Type B pancreatic cell (in vitro differentiated cells): ENCODE data around the gene TARBP2. TPM values are rescaled to one million over a fixed set of nuclear protein-coding genes. Genes with fewer than 3 reads are reported as not detected.

Experiments used
- DNase-seq: peaks from one replicate; pipeline ENCODE4 v3.0.0; 2021; ENCODE audit warnings: mixed read lengths; ENCODE audit not compliant: unreplicated experiment; ENCODE audit errors: extremely low spot score
- H3K27ac Mint-ChIP-seq: 2 replicates; pipeline ENCODE4 v1.8.0; 2021; ENCODE audit warnings: mild to moderate bottlenecking, mixed read lengths
- H3K27me3 Mint-ChIP-seq: 2 replicates; pipeline ENCODE4 v1.8.0; 2021; ENCODE audit warnings: mixed read lengths
- H3K36me3 Mint-ChIP-seq: 2 replicates; pipeline ENCODE4 v1.8.0; 2021; ENCODE audit warnings: mixed read lengths
- H3K4me1 Mint-ChIP-seq: one replicate; pipeline ENCODE4 v1.8.0; 2021; ENCODE audit warnings: mixed read lengths; ENCODE audit not compliant: unreplicated experiment
- H3K4me3 Mint-ChIP-seq: 2 replicates; pipeline ENCODE4 v1.8.0; 2021; ENCODE audit warnings: mild to moderate bottlenecking, mixed read lengths
- H3K9me3 Mint-ChIP-seq: 2 replicates; pipeline ENCODE4 v1.8.0; 2021; ENCODE audit warnings: mixed read lengths
- total RNA-seq: library from RNA; stranded (reverse); gene quantifications from 2 replicates; pipeline ENCODE4 v1.2.1, GENCODE V29; 2021; ENCODE audit warnings: low replicate concordance
- TF ChIP-seq, protein P1 (sequence below): fragments of 200-600 bp; sonication (generic); conservative IDR thresholded peaks from 2 replicates; pipeline ENCODE4 v1.5.0; 2021; ENCODE audit warnings: antibody characterized with exemption, mild to moderate bottlenecking

The TARBP2 gene
- total RNA-seq, 1 donor from 2014 or later: 52.3 TPM

DNA sequence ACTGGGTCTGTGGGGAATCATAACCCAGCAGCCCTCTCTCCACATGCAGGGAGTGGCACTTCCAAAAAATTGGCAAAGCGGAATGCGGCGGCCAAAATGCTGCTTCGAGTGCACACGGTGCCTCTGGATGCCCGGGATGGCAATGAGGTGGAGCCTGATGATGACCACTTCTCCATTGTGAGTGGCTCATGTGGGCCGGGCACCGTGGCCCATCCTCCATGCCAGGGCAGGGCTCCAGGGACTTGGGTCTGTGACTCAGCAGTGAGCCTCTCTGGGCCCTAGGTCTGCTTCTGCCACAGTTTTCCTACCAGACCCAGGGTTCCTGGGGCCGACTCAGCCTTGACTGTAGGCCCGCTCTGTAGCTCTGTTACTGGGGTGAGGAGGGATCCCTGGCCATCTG, 4.0 kb downstream of the TARBP2 start:
- Mint-ChIP-seq H3K4me1 (peaks cover 13% of the 10 kb centered on the region), H3K9me3 (no peaks in the 10 kb centered on the region), H3K27ac (peak overlapping the region; percentile 74), H3K36me3 (no peaks in the 10 kb centered on the region), H3K4me3 (no peak overlapping the region), H3K27me3 (no peaks in the 10 kb centered on the region)
- TF ChIP-seq, protein P1, sequence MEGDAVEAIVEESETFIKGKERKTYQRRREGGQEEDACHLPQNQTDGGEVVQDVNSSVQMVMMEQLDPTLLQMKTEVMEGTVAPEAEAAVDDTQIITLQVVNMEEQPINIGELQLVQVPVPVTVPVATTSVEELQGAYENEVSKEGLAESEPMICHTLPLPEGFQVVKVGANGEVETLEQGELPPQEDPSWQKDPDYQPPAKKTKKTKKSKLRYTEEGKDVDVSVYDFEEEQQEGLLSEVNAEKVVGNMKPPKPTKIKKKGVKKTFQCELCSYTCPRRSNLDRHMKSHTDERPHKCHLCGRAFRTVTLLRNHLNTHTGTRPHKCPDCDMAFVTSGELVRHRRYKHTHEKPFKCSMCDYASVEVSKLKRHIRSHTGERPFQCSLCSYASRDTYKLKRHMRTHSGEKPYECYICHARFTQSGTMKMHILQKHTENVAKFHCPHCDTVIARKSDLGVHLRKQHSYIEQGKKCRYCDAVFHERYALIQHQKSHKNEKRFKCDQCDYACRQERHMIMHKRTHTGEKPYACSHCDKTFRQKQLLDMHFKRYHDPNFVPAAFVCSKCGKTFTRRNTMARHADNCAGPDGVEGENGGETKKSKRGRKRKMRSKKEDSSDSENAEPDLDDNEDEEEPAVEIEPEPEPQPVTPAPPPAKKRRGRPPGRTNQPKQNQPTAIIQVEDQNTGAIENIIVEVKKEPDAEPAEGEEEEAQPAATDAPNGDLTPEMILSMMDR: no peak
- no peak for DNase-seq

GRCh38 chr12:53505555-53506449, 4.7 kb downstream of the TARBP2 start:
- Mint-ChIP-seq H3K4me3 (no peak overlapping the region), H3K4me1 (peaks cover 11% of the 10 kb centered on the region), H3K9me3 (no peaks in the 10 kb centered on the region), H3K27ac (peak overlapping the region; percentile 48), H3K27me3 (no peaks in the 10 kb centered on the region), H3K36me3 (no peaks in the 10 kb centered on the region)
- TF ChIP-seq, protein P1: no peak
- DNase-seq: no peak

DNA sequence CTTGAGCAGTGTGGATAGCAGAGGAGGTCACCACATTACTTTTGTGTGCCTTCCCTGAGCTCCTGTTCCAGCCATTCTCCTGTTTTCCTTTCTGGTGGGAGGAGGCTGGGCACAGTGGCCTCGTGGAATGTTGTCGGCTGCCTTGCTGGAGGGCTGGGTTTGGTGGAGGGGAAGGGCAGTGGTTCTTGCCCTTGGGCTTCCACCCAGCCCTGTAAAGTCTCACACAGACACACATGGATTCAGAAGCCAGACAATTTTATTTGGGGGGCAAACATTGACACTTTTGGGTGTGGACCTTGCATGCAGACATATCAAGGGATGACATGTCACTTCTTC, 5.3 kb downstream of the TARBP2 start:
- H3K27ac Mint-ChIP-seq: no peak overlapping the region

DNA sequence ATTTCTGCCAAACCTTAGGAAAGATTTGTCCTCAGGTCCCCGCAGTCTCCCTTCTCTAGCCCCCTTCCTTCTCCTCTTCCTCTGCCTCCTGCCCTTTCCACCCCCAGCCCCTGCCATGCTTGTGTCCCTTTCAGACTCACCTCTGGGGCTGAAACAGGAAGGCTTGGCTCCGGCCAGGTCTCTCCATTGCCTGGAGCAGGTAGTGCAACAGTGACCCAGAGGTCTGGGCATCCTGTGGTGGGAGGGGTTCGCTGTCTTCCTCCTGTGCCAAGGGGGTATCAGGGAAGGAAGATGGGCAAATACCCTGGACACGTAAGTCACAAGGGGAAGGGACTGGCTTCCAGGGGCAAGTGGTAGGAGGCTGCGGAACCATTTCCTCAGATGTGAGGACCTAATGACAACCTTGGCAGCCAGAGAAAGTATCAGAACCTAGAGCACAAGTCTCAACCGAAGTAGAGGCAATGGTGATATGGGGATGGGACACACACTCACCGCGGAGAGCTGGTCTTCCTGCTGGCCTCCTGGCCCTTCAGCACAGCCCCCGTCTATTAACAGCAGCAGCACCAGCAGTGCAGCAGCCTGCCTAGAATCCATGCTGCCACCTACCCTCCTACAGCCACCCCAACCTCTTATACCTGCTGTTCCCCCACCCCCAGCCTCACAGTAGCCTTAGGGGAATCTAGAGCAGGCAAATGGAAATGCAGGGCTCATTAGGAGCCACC, 6.0 kb downstream of the TARBP2 start, which contains the start of gene NPFF:
TSS of gene NPFF (minus strand) at position 604 of the 722 bp plus-strand sequence. CDS start at position 594, 10 bp downstream.
- Mint-ChIP-seq H3K4me1 (peaks cover 6% of the 10 kb centered on the region), H3K36me3 (no peaks in the 10 kb centered on the region), H3K9me3 (no peaks in the 10 kb centered on the region), H3K27me3 (no peaks in the 10 kb centered on the region), H3K4me3 (no peak within 1 kb of the TSS), H3K27ac (no peak within 1 kb of the TSS)
- no peak for DNase-seq
- TF ChIP-seq, protein P1: no peak

More for the DNA sequence above, 5.3 kb downstream of the TARBP2 start:
- no peak for DNase-seq
- Mint-ChIP-seq H3K27me3 (no peaks in the 10 kb centered on the region), H3K4me3 (no peak overlapping the region), H3K36me3 (no peaks in the 10 kb centered on the region), H3K9me3 (no peaks in the 10 kb centered on the region), H3K4me1 (peaks cover 11% of the 10 kb centered on the region)
- TF ChIP-seq, protein P1: no peak

GRCh38 chr12:53507603-53507885, 6.5 kb downstream of the TARBP2 start:
- Mint-ChIP-seq H3K4me1 (peaks cover 4% of the 10 kb centered on the region), H3K27me3 (no peaks in the 10 kb centered on the region), H3K27ac (no peak overlapping the region), H3K4me3 (no peak overlapping the region), H3K9me3 (no peaks in the 10 kb centered on the region), H3K36me3 (no peaks in the 10 kb centered on the region)
- no peak for DNase-seq
- TF ChIP-seq, protein P1: no peak
